ENCODE data around the gene DDX1. TPM values are rescaled to one million over a fixed set of nuclear protein-coding genes. Genes with fewer than 3 reads are reported as not detected.

The DDX1 gene
- total and polyA plus RNA-seq, 2 donors (not counting 3 experiments of a cell fraction or from before 2014, with no cell fraction given) = 41.2 to 117 TPM

GRCh38 chr2:15594291-15595256 is 2.9 kb downstream of the DDX1 start:
- no TSS peak for BruUV-seq (replicated peaks)
- FAIRE-seq (no peak), DNase-seq (ENCODE audit: low read depth, low spot score) (no peak)
- Histone ChIP-seq H3K27me3 (ENCODE audit: control insufficient read depth in 2 of 2, insufficient read depth in 2 of 2, low read length in 2 of 2) (no peaks in the 10 kb centered on the region), H4K20me1 (replicated peaks; ENCODE audit: control insufficient read depth, extremely low read depth, insufficient read depth, low read length) (no peaks in the 10 kb centered on the region), H3K4me3 (replicated peaks in 1 of 3; ENCODE audit: insufficient read depth in 1 of 3, low read depth in 1 of 3, low read length in 3 of 3) (no peak overlapping the region), H3K9ac (replicated peaks; ENCODE audit: extremely low read depth, insufficient read depth, low read length) (no peak overlapping the region), H3K9me1 (replicated peaks; ENCODE audit: control insufficient read depth, extremely low read depth, insufficient read depth, low read length) (no peaks in the 10 kb centered on the region), H3K4me2 (ENCODE audit: insufficient read depth, low read length) (no peak overlapping the region), H3K4me1 (ENCODE audit: control insufficient read depth, extremely low read depth, insufficient read depth, low read length) (peaks cover 15% of the 10 kb centered on the region), H3K27ac (ENCODE audit: insufficient read depth, low read depth, low read length) (no peak overlapping the region), H3K36me3 (ENCODE audit: control insufficient read depth in 2 of 2, extremely low read depth in 1 of 2, insufficient read depth in 2 of 2, low read length in 2 of 2) (peaks cover 6 to 26% of the 10 kb centered on the region in 2 experiments), H3K9me3 (replicated peaks; ENCODE audit: control insufficient read depth, insufficient read depth, low read length) (no peaks in the 10 kb centered on the region), H3K79me2 (ENCODE audit: control insufficient read depth, insufficient read depth, low read length) (peaks cover 47% of the 10 kb centered on the region), H2AFZ (ENCODE audit: low read depth, low read length) (no peak overlapping the region)
- intact Hi-C loops (cut with micrococcal nuclease) (no loop called here), dilution Hi-C loops (cut with MboI; ENCODE audit: extremely low pct_ligation_motif_present, low sequenced_read_pairs) (no loop called here)
- ChIA-PET POLR2A (no interaction called here), CTCF (interaction anchor here (1.8 kb wide), 1 partner anchor 17 kb away, joined by 6 read pairs; no protein-coding TSS in a partner anchor)
- TF ChIP-seq, protein P1, sequence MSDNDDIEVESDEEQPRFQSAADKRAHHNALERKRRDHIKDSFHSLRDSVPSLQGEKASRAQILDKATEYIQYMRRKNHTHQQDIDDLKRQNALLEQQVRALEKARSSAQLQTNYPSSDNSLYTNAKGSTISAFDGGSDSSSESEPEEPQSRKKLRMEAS (IDR thresholded peaks at IDR 0.05; ENCODE audit: insufficient read depth, insufficient read length) = no peak
- TF ChIP-seq POLR2A (IDR thresholded peaks at IDR 0.05; ENCODE audit: low read depth, low read length) = no peak
- no peak for TF ChIP-seq MYC (IDR thresholded peaks at IDR 0.05; ENCODE audit: low read depth, low read length)
- no peak for TF ChIP-seq JUN (IDR thresholded peaks at IDR 0.05; ENCODE audit: borderline replicate concordance, insufficient read depth, insufficient read length, low read depth)
- no peak for TF ChIP-seq FOS (IDR thresholded peaks at IDR 0.05; ENCODE audit: borderline replicate concordance, insufficient read depth, low read length)
- no peak for TF ChIP-seq POLR2AphosphoS5 (IDR thresholded peaks at IDR 0.05; ENCODE audit: insufficient read depth, low read depth, low read length)
- no peak for TF ChIP-seq GATA2 (IDR thresholded peaks at IDR 0.05; ENCODE audit: insufficient read depth, insufficient read length, low read depth, low read length)
- TF ChIP-seq EZH2 (IDR thresholded peaks at IDR 0.05; ENCODE audit: borderline replicate concordance, low read depth, low read length, severe bottlenecking) = no peak
- TF ChIP-seq, protein P2, sequence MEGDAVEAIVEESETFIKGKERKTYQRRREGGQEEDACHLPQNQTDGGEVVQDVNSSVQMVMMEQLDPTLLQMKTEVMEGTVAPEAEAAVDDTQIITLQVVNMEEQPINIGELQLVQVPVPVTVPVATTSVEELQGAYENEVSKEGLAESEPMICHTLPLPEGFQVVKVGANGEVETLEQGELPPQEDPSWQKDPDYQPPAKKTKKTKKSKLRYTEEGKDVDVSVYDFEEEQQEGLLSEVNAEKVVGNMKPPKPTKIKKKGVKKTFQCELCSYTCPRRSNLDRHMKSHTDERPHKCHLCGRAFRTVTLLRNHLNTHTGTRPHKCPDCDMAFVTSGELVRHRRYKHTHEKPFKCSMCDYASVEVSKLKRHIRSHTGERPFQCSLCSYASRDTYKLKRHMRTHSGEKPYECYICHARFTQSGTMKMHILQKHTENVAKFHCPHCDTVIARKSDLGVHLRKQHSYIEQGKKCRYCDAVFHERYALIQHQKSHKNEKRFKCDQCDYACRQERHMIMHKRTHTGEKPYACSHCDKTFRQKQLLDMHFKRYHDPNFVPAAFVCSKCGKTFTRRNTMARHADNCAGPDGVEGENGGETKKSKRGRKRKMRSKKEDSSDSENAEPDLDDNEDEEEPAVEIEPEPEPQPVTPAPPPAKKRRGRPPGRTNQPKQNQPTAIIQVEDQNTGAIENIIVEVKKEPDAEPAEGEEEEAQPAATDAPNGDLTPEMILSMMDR (IDR thresholded peaks at IDR 0.05; ENCODE audit: extremely low read depth in 1 of 2, insufficient read depth in 1 of 2, low read depth in 1 of 2, low read length in 2 of 2) = no peak

Data from endothelial cell of umbilical vein (primary cell).